Measurements from ENCODE around the gene WNT6. TPM values are rescaled to one million over a fixed set of nuclear protein-coding genes. Genes with fewer than 3 reads are reported as not detected.

The WNT6 gene
- total RNA-seq = 0.83 and 0.89 TPM in 2 replicates

DNA sequence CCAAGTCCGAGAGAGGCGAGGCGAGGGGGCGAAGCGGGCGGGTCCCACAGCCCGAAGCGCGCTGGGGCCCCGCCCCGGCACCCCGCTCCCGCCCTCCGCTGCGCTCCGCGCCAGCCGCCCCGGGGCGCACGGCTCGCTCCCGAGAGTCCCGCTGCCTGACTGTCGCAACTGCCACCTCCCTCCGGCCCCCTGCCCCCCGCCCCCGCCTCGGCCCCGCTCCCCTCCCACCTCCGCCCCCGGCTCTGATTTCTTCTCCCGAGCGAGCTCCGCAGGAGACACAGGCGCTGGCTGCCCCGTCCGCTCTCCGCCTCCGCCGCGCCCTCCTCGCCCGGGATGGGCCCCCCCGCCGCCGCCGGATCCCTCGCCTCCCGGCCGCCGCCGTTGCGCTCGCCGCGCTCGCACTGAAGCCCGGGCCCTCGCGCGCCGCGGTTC lies at the start of gene WNT6:
TSS of gene WNT6 (plus strand) at position 250 of the 432 bp plus-strand sequence. CDS start 233 bp downstream, outside the sequence.
- intact Hi-C loops (cut with micrococcal nuclease) = no loop called here
- TF ChIP-seq, protein P1, sequence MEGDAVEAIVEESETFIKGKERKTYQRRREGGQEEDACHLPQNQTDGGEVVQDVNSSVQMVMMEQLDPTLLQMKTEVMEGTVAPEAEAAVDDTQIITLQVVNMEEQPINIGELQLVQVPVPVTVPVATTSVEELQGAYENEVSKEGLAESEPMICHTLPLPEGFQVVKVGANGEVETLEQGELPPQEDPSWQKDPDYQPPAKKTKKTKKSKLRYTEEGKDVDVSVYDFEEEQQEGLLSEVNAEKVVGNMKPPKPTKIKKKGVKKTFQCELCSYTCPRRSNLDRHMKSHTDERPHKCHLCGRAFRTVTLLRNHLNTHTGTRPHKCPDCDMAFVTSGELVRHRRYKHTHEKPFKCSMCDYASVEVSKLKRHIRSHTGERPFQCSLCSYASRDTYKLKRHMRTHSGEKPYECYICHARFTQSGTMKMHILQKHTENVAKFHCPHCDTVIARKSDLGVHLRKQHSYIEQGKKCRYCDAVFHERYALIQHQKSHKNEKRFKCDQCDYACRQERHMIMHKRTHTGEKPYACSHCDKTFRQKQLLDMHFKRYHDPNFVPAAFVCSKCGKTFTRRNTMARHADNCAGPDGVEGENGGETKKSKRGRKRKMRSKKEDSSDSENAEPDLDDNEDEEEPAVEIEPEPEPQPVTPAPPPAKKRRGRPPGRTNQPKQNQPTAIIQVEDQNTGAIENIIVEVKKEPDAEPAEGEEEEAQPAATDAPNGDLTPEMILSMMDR (IDR thresholded peaks at IDR 0.05) = no peak
- no peaks in the 10 kb centered on the region for H3K36me3 Mint-ChIP-seq (ENCODE audit: low read depth)
- no peak for DNase-seq
- CTCF ChIA-PET = interaction anchor here (0.7 to 1.7 kb wide), 3 partner anchors 12 to 38 kb away, joined by 3 to 5 read pairs (median 4); no protein-coding TSS in a partner anchor
- no peak for ATAC-seq (ENCODE audit: low read depth)
- H3K27me3 Mint-ChIP-seq = peaks cover 69% of the 10 kb centered on the region
- peak within 1 kb of the TSS; percentile 65 for H3K4me3 Mint-ChIP-seq
- POLR2A ChIA-PET = interaction anchor here (0.6 kb wide), 1 partner anchor 32 kb away, joined by 5 read pairs; no protein-coding TSS in a partner anchor
- H3K27ac Mint-ChIP-seq = no peak within 1 kb of the TSS
- H3K9me3 Mint-ChIP-seq = no peaks in the 10 kb centered on the region
- peaks cover 19% of the 10 kb centered on the region for H3K4me1 Mint-ChIP-seq

DNA sequence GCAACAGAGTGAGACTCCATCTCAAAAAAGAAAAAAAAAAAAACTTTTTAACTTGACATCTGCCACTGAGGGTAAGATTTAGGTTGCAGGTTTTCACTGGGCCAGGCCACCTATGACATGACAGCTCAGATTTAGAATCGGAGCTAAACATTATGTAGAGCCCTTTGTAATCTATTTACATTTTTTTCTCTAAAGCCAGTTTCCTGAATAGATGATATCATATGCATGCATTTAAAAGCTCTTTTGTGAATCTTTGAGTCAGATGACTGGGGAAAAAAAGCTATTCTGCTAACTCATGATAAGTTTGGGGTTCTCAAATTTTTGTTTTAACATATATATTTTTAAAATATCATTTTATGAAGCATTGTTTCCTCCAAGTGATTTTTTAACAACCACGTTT lies 49.3 kb upstream of the WNT6 start:
- H3K36me3 Mint-ChIP-seq (ENCODE audit: low read depth) = no peaks in the 10 kb centered on the region
- no peak for ATAC-seq (ENCODE audit: low read depth)
- no peak overlapping the region for H3K27ac Mint-ChIP-seq
- intact Hi-C loops (cut with micrococcal nuclease) = no loop called here
- H3K27me3 Mint-ChIP-seq = peaks cover 41% of the 10 kb centered on the region
- no peak overlapping the region for H3K4me3 Mint-ChIP-seq
- no peak for DNase-seq
- no peaks in the 10 kb centered on the region for H3K9me3 Mint-ChIP-seq
- POLR2A ChIA-PET = no interaction called here
- TF ChIP-seq, protein P1 (IDR thresholded peaks at IDR 0.05) = no peak
- H3K4me1 Mint-ChIP-seq = peaks cover 4% of the 10 kb centered on the region
- CTCF ChIA-PET = no interaction called here

DNA sequence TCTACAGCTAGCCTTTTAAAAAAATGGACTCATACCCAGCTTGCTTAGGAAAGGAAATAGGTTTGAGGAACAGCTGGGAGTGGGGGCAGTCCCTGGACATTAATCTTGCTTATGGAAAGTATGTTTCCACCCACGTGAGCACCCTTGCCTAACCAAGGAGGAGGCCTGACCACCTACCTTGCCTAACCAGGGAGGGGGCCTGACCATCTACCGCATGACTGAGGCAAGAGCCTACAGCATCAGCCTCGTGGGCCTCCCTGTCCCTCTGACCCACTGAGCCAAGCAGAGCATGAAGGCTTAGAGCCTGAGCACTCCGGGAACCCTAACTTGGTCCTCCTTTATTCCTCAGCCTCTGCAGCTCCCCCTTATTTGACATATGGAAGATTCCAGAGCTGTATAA lies 48.2 kb upstream of the WNT6 start:
- DNase-seq = no peak
- H3K27ac Mint-ChIP-seq = no peak overlapping the region
- H3K9me3 Mint-ChIP-seq = no peaks in the 10 kb centered on the region
- no peak for ATAC-seq (ENCODE audit: low read depth)
- TF ChIP-seq, protein P1 (IDR thresholded peaks at IDR 0.05) = no peak
- no peak overlapping the region for H3K4me3 Mint-ChIP-seq
- intact Hi-C loops (cut with micrococcal nuclease) = no loop called here
- H3K36me3 Mint-ChIP-seq (ENCODE audit: low read depth) = no peaks in the 10 kb centered on the region
- peaks cover 2% of the 10 kb centered on the region for H3K4me1 Mint-ChIP-seq
- CTCF ChIA-PET = no interaction called here
- peaks cover 33% of the 10 kb centered on the region for H3K27me3 Mint-ChIP-seq
- POLR2A ChIA-PET = no interaction called here

DNA sequence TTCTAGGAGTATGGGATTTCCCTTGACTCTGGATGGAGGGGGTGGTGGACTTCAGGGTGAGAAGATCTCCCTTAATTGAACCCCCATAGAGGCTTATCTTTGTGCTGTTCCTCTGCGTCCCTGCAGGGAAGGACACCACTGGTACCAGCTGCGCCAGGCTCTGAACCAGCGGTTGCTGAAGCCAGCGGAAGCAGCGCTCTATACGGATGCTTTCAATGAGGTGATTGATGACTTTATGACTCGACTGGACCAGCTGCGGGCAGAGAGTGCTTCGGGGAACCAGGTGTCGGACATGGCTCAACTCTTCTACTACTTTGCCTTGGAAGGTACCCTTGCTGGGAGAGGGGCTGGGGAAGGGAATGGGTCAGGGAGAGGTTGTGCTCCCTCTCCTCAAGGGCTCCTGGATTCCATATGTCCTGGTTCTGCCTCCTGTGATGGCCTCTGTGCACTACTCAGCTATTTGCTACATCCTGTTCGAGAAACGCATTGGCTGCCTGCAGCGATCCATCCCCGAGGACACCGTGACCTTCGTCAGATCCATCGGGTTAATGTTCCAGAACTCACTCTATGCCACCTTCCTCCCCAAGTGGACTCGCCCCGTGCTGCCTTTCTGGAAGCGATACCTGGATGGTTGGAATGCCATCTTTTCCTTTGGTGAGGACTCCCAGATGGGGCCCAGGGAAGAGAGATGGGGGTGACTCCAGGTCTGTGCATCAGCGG lies 47.3 kb upstream of the WNT6 start:
- peaks cover 30% of the 10 kb centered on the region for H3K27me3 Mint-ChIP-seq
- TF ChIP-seq, protein P1 (IDR thresholded peaks at IDR 0.05) = no peak
- H3K27ac Mint-ChIP-seq = no peak overlapping the region
- DNase-seq = no peak
- CTCF ChIA-PET = no interaction called here
- no peaks in the 10 kb centered on the region for H3K4me1 Mint-ChIP-seq
- no peaks in the 10 kb centered on the region for H3K36me3 Mint-ChIP-seq (ENCODE audit: low read depth)
- POLR2A ChIA-PET = no interaction called here
- no peak overlapping the region for H3K4me3 Mint-ChIP-seq
- no peak for ATAC-seq (ENCODE audit: low read depth)
- intact Hi-C loops (cut with micrococcal nuclease) = no loop called here
- H3K9me3 Mint-ChIP-seq = no peaks in the 10 kb centered on the region

DNA sequence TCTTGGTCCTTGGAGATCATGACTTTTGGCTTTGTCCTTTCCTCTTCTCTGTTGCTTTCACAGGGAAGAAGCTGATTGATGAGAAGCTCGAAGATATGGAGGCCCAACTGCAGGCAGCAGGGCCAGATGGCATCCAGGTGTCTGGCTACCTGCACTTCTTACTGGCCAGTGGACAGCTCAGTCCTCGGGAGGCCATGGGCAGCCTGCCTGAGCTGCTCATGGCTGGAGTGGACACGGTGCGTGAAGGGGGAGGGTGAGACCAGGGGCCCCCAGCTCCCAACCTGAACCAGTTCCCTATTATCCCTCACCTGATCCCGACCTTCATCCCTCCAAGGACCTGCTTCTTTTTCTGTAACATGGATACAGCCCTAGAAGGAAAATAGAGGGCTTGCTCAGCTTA lies 46.7 kb upstream of the WNT6 start:
- TF ChIP-seq, protein P1 (IDR thresholded peaks at IDR 0.05) = no peak
- H3K27me3 Mint-ChIP-seq = peaks cover 30% of the 10 kb centered on the region
- no peaks in the 10 kb centered on the region for H3K4me1 Mint-ChIP-seq
- no peaks in the 10 kb centered on the region for H3K9me3 Mint-ChIP-seq
- no peaks in the 10 kb centered on the region for H3K36me3 Mint-ChIP-seq (ENCODE audit: low read depth)
- no peak for DNase-seq
- no peak overlapping the region for H3K27ac Mint-ChIP-seq
- no peak overlapping the region for H3K4me3 Mint-ChIP-seq
- ChIA-PET POLR2A (interaction anchor here (0.6 kb wide), 1 partner anchor 557 kb away, joined by 3 read pairs; no protein-coding TSS in a partner anchor), CTCF (no interaction called here)
- intact Hi-C loops (cut with micrococcal nuclease) = no loop called here
- no peak for ATAC-seq (ENCODE audit: low read depth)
